NCI-H187 (cell line): Measurements from ENCODE around the gene LMOD2.

Experiments used
- DNase-seq, 2 experiments: peaks; one replicate each; lab custom pipeline; 2025; lab: John Stamatoyannopoulos, UW

The LMOD2 gene

GRCh38 chr7:123673137-123673732 lies 17.6 kb downstream of the LMOD2 start:
- DNase-seq, result no peak

DNA sequence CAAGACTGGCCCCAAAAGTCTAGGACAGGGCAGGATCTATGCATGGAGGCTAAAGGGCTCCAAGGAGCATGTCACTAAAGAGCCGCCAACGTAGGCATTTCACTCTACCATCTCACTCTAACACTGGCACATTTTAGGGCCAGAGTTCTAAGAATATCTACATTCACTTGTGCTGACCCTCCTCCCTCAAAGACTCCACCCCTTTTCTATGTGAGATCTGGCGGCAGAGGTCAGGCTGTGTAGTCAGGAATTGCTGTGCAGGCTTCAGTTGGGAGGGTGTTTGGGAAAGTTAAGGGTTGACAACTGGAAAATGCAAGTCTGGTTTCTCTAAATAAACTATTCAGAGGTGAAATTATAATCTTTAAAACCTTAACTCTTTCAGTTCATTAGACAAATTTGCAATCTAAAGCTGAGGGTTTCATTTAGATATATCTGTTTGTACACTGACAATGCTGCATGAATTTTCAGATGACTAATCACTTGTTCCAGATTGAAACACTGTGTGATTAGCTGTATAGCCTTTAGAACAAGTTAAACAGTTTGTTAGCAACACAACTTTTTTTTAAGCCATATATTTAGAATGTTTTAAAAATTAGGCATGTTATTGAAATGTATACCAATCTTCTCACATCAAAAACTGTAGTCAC lies 18.2 kb downstream of the LMOD2 start:
- DNase-seq, result no peak

DNA sequence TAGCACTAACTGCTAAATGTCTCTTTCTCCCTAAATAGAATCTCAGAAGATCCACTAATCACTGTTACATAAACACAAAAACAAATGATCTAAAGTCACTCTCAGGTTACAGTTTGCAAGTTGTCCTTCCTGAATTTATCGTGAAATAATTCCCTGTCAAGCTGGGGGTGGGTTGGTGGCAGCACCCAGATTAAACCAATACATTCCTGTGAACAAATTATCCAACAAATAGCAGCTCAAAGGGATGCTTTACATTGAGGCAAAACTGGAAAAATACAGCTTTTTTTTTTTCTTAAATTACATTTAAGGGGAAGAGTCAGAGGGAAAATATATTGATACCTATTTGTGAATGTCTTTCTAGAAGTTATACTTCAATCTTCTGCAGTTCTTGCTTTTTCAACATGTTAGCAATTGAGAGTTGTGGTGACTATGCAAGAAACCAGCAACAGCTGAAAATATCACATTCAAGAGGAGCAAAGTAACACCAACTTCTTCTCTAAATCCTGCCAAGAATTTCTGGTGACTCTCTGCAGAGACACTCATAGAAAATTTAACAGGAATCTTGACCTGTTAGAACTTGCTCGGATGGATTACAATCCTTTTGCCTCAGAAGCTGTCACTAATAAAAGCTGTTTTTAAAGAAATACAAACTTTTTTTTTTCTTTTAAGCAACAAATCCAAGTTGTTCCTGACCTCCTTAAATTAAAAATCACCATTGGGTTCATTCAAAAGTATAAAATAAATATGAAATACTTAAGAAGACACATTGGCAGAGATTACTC lies 18.9 kb downstream of the LMOD2 start:
- no peak for DNase-seq

DNA sequence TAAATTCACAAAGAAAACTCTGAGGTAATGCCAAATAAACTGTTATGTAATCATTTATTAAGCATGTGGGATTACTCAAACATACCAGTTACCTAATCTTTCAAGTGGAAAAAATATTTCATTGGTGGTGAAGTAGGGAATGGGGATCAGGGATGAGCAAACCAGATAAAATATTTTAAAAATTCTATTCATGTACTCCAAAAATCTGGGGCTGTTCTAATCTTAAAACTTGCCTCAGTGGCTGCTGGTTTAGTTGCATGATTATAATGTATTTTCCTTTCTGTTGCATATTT lies 19.5 kb downstream of the LMOD2 start:
- no peak for DNase-seq

DNA sequence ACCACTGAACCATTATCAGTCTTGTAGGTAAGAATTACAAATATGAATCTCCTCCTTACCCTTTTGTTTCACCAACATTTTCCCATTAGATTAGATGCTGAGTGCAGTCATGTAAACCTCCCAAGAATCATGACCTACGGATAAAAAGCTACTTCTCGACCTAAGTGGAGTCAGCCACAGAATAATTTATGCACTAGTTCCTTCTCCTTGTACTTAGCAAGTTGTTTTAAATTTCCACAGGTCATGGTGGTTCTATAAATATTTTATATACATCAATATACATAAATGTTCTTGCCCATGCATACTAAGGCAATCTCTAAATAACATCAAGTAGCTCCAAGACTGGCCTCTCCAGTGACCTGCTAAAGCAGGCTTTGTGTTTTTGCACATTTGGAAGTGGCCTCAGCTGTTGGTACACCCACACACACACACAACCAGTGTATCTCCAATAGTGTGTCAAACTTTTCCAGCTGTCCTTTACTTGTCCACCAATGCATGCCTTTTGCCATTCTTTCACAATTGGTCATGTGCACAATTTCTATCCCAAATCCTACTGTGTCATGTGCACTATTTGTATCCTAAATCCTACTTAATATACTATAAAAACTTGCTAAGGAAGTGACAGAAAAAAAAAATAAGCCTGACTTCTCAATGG lies 21.5 kb downstream of the LMOD2 start:
- DNase-seq, result no peak

DNA sequence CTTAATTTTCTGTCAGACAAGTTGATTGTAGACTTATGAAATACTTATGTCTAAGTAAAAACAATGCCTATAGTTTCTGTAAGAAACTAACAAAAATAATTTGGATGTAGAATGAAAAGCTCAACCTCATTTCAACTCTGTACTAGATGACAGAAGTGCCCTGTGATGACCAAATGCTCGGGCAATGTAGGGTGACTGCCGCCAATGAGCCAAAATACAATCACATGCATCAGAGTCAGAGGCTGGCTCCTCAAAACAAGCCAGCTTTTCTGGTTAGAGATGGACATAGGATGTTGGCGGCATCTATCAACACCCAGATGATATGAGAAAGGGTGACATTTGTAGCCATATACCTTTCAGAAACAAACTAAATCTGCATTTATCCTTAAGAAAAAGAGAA lies 23.9 kb downstream of the LMOD2 start:
- DNase-seq, result no peak

DNA sequence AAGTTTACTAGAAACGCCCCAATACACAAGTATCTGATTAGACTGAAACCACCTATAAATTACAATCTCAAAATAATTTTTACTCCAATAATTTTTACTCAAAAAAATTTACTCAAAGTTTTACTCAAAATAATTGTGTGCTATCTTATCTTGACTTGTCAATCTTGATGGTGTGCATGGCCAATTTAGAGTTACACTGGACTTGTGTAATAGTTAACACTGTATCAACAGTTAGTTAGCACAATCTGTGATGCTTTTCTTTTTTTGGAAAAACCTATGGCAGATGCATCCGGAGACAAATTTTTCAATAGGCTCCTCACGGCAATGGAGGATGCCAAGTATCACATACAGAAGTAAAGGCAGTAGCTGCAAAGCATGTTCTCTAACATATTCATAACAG lies 24.9 kb downstream of the LMOD2 start:
- DNase-seq, result no peak

GRCh38 chr7:123681561-123681960 lies 25.9 kb downstream of the LMOD2 start:
- no peak for DNase-seq

- DNase-seq, result no peak
Measured at GRCh38 chr7:123682690-123683089, 27.0 kb downstream of the LMOD2 start.

- no peak for DNase-seq
Measured at GRCh38 chr7:123687161-123687560, 31.5 kb downstream of the LMOD2 start.

GRCh38 chr7:123687727-123688126 lies 32.1 kb downstream of the LMOD2 start:
- DNase-seq, result no peak

GRCh38 chr7:123689250-123689649 lies 33.6 kb downstream of the LMOD2 start:
- DNase-seq, result no peak

- DNase-seq, result no peak
Measured at GRCh38 chr7:123690550-123690949, 34.9 kb downstream of the LMOD2 start.

- DNase-seq, result no peak
Measured at GRCh38 chr7:123692471-123692877, 36.8 kb downstream of the LMOD2 start.

- DNase-seq, result no peak
Measured at GRCh38 chr7:123695944-123696677, 40.4 kb downstream of the LMOD2 start.

- DNase-seq, result no peak
Measured at GRCh38 chr7:123705211-123705901, 49.7 kb downstream of the LMOD2 start.

DNA sequence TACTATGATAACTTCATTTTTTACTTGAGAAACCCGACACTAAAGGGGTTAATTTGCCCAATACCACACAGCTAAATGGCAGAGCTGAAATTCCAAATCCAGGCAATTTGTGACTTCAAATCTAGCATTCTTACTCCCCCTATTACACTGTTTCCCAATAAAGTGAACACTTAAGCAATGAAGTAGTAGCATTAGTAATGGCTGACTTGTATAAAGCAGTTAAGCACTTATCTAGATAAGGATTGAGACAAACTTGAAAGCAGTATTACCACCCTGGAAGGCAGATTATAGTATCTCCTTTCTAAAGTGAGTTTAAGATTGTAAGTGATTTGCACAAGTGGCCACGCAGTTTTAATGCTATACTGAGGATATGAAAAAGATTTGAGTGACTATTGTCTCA lies 53.9 kb downstream of the LMOD2 start:
- no peak for DNase-seq

- DNase-seq, result no peak
Measured at GRCh38 chr7:123710683-123711082, 55.0 kb downstream of the LMOD2 start.

DNA sequence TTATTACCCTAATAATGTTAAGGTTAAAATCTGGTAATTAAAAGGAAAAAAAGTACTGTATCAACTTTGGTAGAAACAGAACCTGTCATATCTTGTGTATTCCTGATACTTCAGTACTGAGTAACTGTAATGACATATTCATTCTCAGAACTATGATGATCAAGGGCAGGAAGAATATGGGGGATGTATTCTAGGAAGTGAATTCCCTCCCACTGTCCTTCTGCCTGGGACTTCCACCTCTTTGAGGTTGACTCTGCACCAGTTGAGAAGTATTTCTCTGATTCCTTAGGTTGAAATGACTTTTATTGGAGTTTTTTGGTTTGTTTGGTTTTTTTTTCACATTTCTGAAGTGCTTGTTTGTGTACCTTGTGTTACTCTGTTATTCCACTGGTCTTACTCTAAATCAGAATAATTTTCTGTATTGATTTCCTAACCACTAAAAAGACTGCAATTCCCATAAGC lies 56.2 kb downstream of the LMOD2 start:
- DNase-seq, result no peak

GRCh38 chr7:123712619-123713018 lies 57.0 kb downstream of the LMOD2 start:
- no peak for DNase-seq
